ENCODE data around the gene CBX7.
"Not testable (repeated sequence)": the region's sequence is repeated elsewhere in the genome, so short reads cannot be mapped to it uniquely, and the experiment has no call there.

- TF ChIP-seq, protein P1, sequence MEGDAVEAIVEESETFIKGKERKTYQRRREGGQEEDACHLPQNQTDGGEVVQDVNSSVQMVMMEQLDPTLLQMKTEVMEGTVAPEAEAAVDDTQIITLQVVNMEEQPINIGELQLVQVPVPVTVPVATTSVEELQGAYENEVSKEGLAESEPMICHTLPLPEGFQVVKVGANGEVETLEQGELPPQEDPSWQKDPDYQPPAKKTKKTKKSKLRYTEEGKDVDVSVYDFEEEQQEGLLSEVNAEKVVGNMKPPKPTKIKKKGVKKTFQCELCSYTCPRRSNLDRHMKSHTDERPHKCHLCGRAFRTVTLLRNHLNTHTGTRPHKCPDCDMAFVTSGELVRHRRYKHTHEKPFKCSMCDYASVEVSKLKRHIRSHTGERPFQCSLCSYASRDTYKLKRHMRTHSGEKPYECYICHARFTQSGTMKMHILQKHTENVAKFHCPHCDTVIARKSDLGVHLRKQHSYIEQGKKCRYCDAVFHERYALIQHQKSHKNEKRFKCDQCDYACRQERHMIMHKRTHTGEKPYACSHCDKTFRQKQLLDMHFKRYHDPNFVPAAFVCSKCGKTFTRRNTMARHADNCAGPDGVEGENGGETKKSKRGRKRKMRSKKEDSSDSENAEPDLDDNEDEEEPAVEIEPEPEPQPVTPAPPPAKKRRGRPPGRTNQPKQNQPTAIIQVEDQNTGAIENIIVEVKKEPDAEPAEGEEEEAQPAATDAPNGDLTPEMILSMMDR (IDR thresholded peaks at IDR 0.05; ENCODE audit: extremely low read depth in 1 of 2, insufficient read depth in 1 of 2, low read depth in 1 of 2, low read length in 2 of 2), result not testable (repeated sequence)
- TF ChIP-seq EZH2 (IDR thresholded peaks at IDR 0.05; ENCODE audit: borderline replicate concordance, low read depth, low read length, severe bottlenecking); GATA2 (IDR thresholded peaks at IDR 0.05; ENCODE audit: insufficient read depth, insufficient read length, low read depth, low read length); FOS (IDR thresholded peaks at IDR 0.05; ENCODE audit: borderline replicate concordance, insufficient read depth, low read length): not testable (repeated sequence)
Measured at GRCh38 chr22:39172265-39173049, 20.0 kb upstream of the CBX7 start.

Data from endothelial cell of umbilical vein (primary cell).